Retinal pigment epithelial cell (primary cell): ENCODE data around the gene RNF169.

Experiments
- DNase-seq: peaks from one replicate; pipeline ENCODE4 v3.0.0-alpha.2; 2010; ENCODE audit warnings: low read depth
- H3K4me3 ChIP-seq: 2 replicates; pipeline ENCODE4 v1.5.1; 2011; ENCODE audit warnings: mild to moderate bottlenecking, low read length, control low read depth, moderate library complexity
- CTCF ChIP-seq: conservative IDR thresholded peaks from 2 replicates; pipeline ENCODE4 v1.5.1; 2011; ENCODE audit warnings: low read depth, low read length, control low read depth, inconsistent platforms

The RNF169 gene

GRCh38 chr11:74846770-74847169 is 98.1 kb downstream of the RNF169 start:
- no peak overlapping the region for H3K4me3 ChIP-seq
- TF ChIP-seq CTCF: no peak
- no peak for DNase-seq

- H3K4me3 ChIP-seq: no peak overlapping the region
- no peak for DNase-seq
- no peak for TF ChIP-seq CTCF
Observed at GRCh38 chr11:74847395-74847794, 98.7 kb downstream of the RNF169 start.

GRCh38 chr11:74847895-74848294 is 99.2 kb downstream of the RNF169 start:
- no peak for TF ChIP-seq CTCF
- H3K4me3 ChIP-seq: no peak overlapping the region
- no peak for DNase-seq

DNA sequence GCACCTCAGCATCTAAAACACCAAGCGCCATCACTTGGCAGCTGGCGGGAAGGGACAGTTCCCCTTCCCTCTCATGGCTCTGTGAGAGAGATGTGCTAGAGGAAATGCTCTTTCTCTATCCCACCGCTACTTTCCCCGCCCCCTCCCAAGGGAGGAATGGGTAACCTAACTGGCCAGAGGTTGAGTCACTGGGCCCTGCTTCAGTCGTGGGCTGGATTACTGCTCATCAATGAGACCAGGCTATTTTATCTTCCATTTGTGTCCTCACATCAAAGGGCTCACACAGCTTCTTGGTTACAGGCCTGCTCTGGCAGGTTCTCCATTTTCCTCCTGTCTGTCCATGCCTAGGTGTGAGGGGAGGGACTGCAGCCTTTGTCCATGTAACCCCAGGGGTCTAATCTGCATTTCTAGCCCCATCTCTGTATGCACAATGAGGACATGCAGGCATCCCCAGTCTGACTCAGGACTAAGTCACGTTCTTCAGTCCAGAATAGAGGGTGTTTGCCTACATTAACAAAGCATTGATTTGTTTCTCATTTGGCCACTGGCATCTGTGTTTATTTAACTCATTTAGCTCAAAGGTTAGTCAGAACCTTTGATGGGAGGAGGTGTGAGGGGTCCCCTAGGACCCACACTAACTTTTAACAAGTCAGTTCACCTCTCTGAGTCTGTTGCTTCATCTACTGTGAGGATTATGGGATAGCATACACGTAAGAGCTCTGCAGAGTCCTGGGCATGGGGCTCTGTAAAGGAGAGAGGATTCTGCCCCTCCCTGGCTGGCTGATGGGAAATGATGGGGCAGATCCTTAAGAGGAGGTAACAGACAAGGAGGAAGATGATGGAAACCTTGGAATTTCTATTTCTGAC is 101.1 kb downstream of the RNF169 start:
- DNase-seq: no peak
- no peak overlapping the region for H3K4me3 ChIP-seq
- TF ChIP-seq CTCF: no peak

- no peak for TF ChIP-seq CTCF
- no peak overlapping the region for H3K4me3 ChIP-seq
- DNase-seq: no peak
Observed at GRCh38 chr11:74853223-74853622, 104.6 kb downstream of the RNF169 start.

DNA sequence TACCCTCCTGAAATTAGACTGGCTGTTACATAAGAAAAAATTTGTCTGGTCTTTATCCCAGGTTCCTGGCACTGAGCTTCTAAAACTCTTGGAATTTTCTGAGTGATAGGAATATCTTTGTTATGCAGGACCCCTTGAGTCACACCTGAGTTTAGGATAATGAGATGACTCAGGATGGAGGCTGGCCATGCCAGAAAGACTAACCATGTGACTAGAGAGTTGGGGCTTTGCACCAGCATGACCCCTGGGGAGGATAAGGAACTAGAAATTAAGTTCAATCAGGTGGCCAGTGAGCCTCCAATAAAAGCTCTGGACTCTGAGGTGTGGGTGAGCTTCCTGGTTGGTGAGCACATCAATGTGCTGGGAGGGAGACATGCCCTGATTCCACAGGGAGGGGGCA is 112.1 kb downstream of the RNF169 start:
- DNase-seq: no peak
- H3K4me3 ChIP-seq: no peak overlapping the region
- TF ChIP-seq CTCF: no peak

- no peak overlapping the region for H3K4me3 ChIP-seq
- no peak for DNase-seq
- no peak for TF ChIP-seq CTCF
Observed at GRCh38 chr11:74863410-74863809, 114.8 kb downstream of the RNF169 start.
